ENCODE measurements around the gene PLCZ1.

The PLCZ1 gene

GRCh38 chr12:18646286-18646890 is 91.4 kb downstream of the PLCZ1 start:
- no peak for DNase-seq (ENCODE audit: low read depth)
- TF ChIP-seq POLR2A (IDR thresholded peaks at IDR 0.05; ENCODE audit: extremely low read depth, insufficient read length) (no peak), CTCF (IDR thresholded peaks at IDR 0.05; ENCODE audit: low read depth, low read length) (no peak), MYC (IDR thresholded peaks at IDR 0.05; ENCODE audit: low read depth, low read length) (no peak), MAX (IDR thresholded peaks at IDR 0.05; ENCODE audit: low read depth, low read length) (no peak)
- no peak overlapping the region for H3K4me3 ChIP-seq (ENCODE audit: low read depth, low read length)

- H3K4me3 ChIP-seq (ENCODE audit: low read depth, low read length): no peak overlapping the region
- DNase-seq (ENCODE audit: low read depth): no peak
- TF ChIP-seq MAX (IDR thresholded peaks at IDR 0.05; ENCODE audit: low read depth, low read length) (no peak), MYC (IDR thresholded peaks at IDR 0.05; ENCODE audit: low read depth, low read length) (no peak), POLR2A (IDR thresholded peaks at IDR 0.05; ENCODE audit: extremely low read depth, insufficient read length) (no peak), CTCF (IDR thresholded peaks at IDR 0.05; ENCODE audit: low read depth, low read length) (no peak)
Observed at GRCh38 chr12:18644564-18644963, 93.2 kb downstream of the PLCZ1 start.

- no peak overlapping the region for H3K4me3 ChIP-seq (ENCODE audit: low read depth, low read length)
- DNase-seq (ENCODE audit: low read depth): no peak
- TF ChIP-seq CTCF (IDR thresholded peaks at IDR 0.05; ENCODE audit: low read depth, low read length): no peak
- TF ChIP-seq MYC (IDR thresholded peaks at IDR 0.05; ENCODE audit: low read depth, low read length): no peak
- no peak for TF ChIP-seq MAX (IDR thresholded peaks at IDR 0.05; ENCODE audit: low read depth, low read length)
- no peak for TF ChIP-seq POLR2A (IDR thresholded peaks at IDR 0.05; ENCODE audit: extremely low read depth, insufficient read length)
Observed at GRCh38 chr12:18643681-18644080, 94.1 kb downstream of the PLCZ1 start.

GRCh38 chr12:18640321-18640955 is 97.4 kb downstream of the PLCZ1 start:
- DNase-seq (ENCODE audit: low read depth): no peak
- H3K4me3 ChIP-seq (ENCODE audit: low read depth, low read length): no peak overlapping the region
- TF ChIP-seq MYC (IDR thresholded peaks at IDR 0.05; ENCODE audit: low read depth, low read length) (no peak), MAX (IDR thresholded peaks at IDR 0.05; ENCODE audit: low read depth, low read length) (no peak), CTCF (IDR thresholded peaks at IDR 0.05; ENCODE audit: low read depth, low read length) (no peak), POLR2A (IDR thresholded peaks at IDR 0.05; ENCODE audit: extremely low read depth, insufficient read length) (no peak)

- TF ChIP-seq CTCF (IDR thresholded peaks at IDR 0.05; ENCODE audit: low read depth, low read length) (no peak), POLR2A (IDR thresholded peaks at IDR 0.05; ENCODE audit: extremely low read depth, insufficient read length) (no peak), MAX (IDR thresholded peaks at IDR 0.05; ENCODE audit: low read depth, low read length) (no peak), MYC (IDR thresholded peaks at IDR 0.05; ENCODE audit: low read depth, low read length) (no peak)
- no peak for DNase-seq (ENCODE audit: low read depth)
- H3K4me3 ChIP-seq (ENCODE audit: low read depth, low read length): no peak overlapping the region
Observed at GRCh38 chr12:18634382-18634781, 103.4 kb downstream of the PLCZ1 start.

All from NB4 (cell line).